Neural progenitor cell (in vitro differentiated cells): ENCODE measurements around the gene WDR70.

Source experiments
- EZH2 ChIP-seq: fragments of 200-600 bp; sonication (generic); IDR thresholded peaks from 2 replicates; pipeline ENCODE4 v1.6.1; 2017; ENCODE audit warnings: antibody characterized with exemption, mild to moderate bottlenecking, moderate library complexity
- EZH2phosphoT487 ChIP-seq: fragments of 200-600 bp; sonication (generic); IDR thresholded peaks from 2 replicates; pipeline ENCODE4 v1.6.1; 2017; ENCODE audit warnings: antibody characterized with exemption
- TF ChIP-seq, protein P1 (sequence below): fragments of 200-600 bp; sonication (generic); IDR thresholded peaks from 2 replicates; pipeline ENCODE4 v1.5.1; 2017; ENCODE audit warnings: antibody characterized with exemption, mild to moderate bottlenecking

DNA sequence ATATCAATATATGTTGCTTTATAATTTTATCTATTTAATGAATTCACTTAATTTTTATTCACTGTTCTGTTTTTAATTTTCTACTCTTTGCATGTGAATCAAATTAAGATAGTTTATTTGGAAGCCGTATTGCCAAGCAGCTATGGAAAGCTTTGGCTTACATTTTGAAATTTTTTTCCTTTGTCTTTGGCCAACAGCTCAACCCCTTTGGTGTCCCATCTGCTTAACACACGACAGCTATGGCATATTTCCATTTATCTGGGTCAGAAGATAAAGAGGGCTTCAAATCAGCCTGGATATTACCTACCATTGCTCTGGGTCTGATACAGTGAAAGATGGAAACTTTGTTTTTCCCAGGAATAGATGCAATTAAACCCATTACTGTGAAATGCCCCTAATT, 201.0 kb downstream of the WDR70 start:
- TF ChIP-seq, protein P1, sequence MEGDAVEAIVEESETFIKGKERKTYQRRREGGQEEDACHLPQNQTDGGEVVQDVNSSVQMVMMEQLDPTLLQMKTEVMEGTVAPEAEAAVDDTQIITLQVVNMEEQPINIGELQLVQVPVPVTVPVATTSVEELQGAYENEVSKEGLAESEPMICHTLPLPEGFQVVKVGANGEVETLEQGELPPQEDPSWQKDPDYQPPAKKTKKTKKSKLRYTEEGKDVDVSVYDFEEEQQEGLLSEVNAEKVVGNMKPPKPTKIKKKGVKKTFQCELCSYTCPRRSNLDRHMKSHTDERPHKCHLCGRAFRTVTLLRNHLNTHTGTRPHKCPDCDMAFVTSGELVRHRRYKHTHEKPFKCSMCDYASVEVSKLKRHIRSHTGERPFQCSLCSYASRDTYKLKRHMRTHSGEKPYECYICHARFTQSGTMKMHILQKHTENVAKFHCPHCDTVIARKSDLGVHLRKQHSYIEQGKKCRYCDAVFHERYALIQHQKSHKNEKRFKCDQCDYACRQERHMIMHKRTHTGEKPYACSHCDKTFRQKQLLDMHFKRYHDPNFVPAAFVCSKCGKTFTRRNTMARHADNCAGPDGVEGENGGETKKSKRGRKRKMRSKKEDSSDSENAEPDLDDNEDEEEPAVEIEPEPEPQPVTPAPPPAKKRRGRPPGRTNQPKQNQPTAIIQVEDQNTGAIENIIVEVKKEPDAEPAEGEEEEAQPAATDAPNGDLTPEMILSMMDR: no peak
- TF ChIP-seq EZH2 (no peak), EZH2phosphoT487 (no peak)
